Measurements from ENCODE around the gene RPGRIP1L.

The RPGRIP1L gene

DNA sequence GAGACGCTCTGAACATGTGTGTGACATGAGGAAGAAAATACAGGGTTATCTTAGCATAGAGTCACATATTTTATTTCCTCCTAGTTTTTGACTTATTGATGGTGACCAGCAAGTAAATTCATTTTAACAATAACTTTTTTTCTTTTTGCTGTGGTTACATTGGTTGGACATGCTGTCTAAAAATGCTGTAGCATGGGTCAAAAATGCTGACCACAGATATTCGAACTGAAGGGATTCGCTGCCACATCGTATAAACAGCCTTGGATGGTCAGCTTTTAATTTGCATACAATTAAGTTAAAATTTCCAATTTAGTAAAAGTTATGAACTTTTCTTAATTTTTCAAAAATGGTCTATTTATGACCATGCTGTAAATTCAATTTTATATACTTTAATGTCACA lies 30.5 kb downstream of the RPGRIP1L start:
- H3K27ac ChIP-seq (replicated peaks) = no peak overlapping the region
- no peaks in the 10 kb centered on the region for H3K27me3 ChIP-seq (ENCODE audit: insufficient read depth, poor library complexity, severe bottlenecking)
- TF ChIP-seq GABPA (IDR thresholded peaks at IDR 0.05; ENCODE audit: low read depth) = no peak
- no peak for TF ChIP-seq POLR2AphosphoS5 (IDR thresholded peaks at IDR 0.05; ENCODE audit: low read depth)
- TF ChIP-seq, protein P1, sequence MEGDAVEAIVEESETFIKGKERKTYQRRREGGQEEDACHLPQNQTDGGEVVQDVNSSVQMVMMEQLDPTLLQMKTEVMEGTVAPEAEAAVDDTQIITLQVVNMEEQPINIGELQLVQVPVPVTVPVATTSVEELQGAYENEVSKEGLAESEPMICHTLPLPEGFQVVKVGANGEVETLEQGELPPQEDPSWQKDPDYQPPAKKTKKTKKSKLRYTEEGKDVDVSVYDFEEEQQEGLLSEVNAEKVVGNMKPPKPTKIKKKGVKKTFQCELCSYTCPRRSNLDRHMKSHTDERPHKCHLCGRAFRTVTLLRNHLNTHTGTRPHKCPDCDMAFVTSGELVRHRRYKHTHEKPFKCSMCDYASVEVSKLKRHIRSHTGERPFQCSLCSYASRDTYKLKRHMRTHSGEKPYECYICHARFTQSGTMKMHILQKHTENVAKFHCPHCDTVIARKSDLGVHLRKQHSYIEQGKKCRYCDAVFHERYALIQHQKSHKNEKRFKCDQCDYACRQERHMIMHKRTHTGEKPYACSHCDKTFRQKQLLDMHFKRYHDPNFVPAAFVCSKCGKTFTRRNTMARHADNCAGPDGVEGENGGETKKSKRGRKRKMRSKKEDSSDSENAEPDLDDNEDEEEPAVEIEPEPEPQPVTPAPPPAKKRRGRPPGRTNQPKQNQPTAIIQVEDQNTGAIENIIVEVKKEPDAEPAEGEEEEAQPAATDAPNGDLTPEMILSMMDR (IDR thresholded peaks at IDR 0.05; ENCODE audit: insufficient read depth, low read length) = no peak
- TF ChIP-seq, protein P2, sequence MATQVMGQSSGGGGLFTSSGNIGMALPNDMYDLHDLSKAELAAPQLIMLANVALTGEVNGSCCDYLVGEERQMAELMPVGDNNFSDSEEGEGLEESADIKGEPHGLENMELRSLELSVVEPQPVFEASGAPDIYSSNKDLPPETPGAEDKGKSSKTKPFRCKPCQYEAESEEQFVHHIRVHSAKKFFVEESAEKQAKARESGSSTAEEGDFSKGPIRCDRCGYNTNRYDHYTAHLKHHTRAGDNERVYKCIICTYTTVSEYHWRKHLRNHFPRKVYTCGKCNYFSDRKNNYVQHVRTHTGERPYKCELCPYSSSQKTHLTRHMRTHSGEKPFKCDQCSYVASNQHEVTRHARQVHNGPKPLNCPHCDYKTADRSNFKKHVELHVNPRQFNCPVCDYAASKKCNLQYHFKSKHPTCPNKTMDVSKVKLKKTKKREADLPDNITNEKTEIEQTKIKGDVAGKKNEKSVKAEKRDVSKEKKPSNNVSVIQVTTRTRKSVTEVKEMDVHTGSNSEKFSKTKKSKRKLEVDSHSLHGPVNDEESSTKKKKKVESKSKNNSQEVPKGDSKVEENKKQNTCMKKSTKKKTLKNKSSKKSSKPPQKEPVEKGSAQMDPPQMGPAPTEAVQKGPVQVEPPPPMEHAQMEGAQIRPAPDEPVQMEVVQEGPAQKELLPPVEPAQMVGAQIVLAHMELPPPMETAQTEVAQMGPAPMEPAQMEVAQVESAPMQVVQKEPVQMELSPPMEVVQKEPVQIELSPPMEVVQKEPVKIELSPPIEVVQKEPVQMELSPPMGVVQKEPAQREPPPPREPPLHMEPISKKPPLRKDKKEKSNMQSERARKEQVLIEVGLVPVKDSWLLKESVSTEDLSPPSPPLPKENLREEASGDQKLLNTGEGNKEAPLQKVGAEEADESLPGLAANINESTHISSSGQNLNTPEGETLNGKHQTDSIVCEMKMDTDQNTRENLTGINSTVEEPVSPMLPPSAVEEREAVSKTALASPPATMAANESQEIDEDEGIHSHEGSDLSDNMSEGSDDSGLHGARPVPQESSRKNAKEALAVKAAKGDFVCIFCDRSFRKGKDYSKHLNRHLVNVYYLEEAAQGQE (IDR thresholded peaks at IDR 0.05; ENCODE audit: insufficient replicate concordance, low read depth) = no peak
- no peak for TF ChIP-seq SPI1 (IDR thresholded peaks at IDR 0.05; ENCODE audit: borderline replicate concordance, low read depth)
- DNase-seq (ENCODE audit: low read depth in 1 of 2, low spot score in 1 of 2) = no peak
- no peak overlapping the region for H3K4me3 ChIP-seq (replicated peaks; ENCODE audit: insufficient read depth, low read length)

GRCh38 chr16:53672461-53672860 lies 31.2 kb downstream of the RPGRIP1L start:
- TF ChIP-seq, protein P2 (IDR thresholded peaks at IDR 0.05; ENCODE audit: insufficient replicate concordance, low read depth) = no peak
- no peak for TF ChIP-seq POLR2AphosphoS5 (IDR thresholded peaks at IDR 0.05; ENCODE audit: low read depth)
- TF ChIP-seq GABPA (IDR thresholded peaks at IDR 0.05; ENCODE audit: low read depth) = no peak
- TF ChIP-seq SPI1 (IDR thresholded peaks at IDR 0.05; ENCODE audit: borderline replicate concordance, low read depth) = no peak
- TF ChIP-seq, protein P1 (IDR thresholded peaks at IDR 0.05; ENCODE audit: insufficient read depth, low read length) = no peak
- H3K4me3 ChIP-seq (replicated peaks; ENCODE audit: insufficient read depth, low read length) = no peak overlapping the region
- no peak overlapping the region for H3K27ac ChIP-seq (replicated peaks)
- DNase-seq (ENCODE audit: low read depth in 1 of 2, low spot score in 1 of 2) = no peak
- H3K27me3 ChIP-seq (ENCODE audit: insufficient read depth, poor library complexity, severe bottlenecking) = no peaks in the 10 kb centered on the region

GRCh38 chr16:53668869-53669268 lies 34.8 kb downstream of the RPGRIP1L start:
- H3K27ac ChIP-seq (replicated peaks) = no peak overlapping the region
- no peak overlapping the region for H3K4me3 ChIP-seq (replicated peaks; ENCODE audit: insufficient read depth, low read length)
- TF ChIP-seq POLR2AphosphoS5 (IDR thresholded peaks at IDR 0.05; ENCODE audit: low read depth) (no peak), GABPA (IDR thresholded peaks at IDR 0.05; ENCODE audit: low read depth) (no peak), SPI1 (IDR thresholded peaks at IDR 0.05; ENCODE audit: borderline replicate concordance, low read depth) (no peak)
- TF ChIP-seq, protein P1 (IDR thresholded peaks at IDR 0.05; ENCODE audit: insufficient read depth, low read length) = no peak
- TF ChIP-seq, protein P2 (IDR thresholded peaks at IDR 0.05; ENCODE audit: insufficient replicate concordance, low read depth) = no peak

More at GRCh38 chr16:53668869-53669268, 34.8 kb downstream of the RPGRIP1L start:
- H3K27me3 ChIP-seq (ENCODE audit: insufficient read depth, poor library complexity, severe bottlenecking) = no peaks in the 10 kb centered on the region
- no peak for DNase-seq (ENCODE audit: low read depth in 1 of 2, low spot score in 1 of 2)
